NT2/D1 (cell line): Measurements from ENCODE around the gene PPIL6.

Experiments used
- SUZ12 ChIP-seq: IDR thresholded peaks from 2 replicates; pipeline ENCODE4 v1.6.1; 2011; ENCODE audit not compliant: insufficient read length, insufficient read depth; ENCODE audit errors: extremely low read depth
- ZNF274 ChIP-seq: IDR thresholded peaks from 2 replicates; pipeline ENCODE4 v1.6.1; 2011; ENCODE audit warnings: mild to moderate bottlenecking, low read depth, low read length

DNA sequence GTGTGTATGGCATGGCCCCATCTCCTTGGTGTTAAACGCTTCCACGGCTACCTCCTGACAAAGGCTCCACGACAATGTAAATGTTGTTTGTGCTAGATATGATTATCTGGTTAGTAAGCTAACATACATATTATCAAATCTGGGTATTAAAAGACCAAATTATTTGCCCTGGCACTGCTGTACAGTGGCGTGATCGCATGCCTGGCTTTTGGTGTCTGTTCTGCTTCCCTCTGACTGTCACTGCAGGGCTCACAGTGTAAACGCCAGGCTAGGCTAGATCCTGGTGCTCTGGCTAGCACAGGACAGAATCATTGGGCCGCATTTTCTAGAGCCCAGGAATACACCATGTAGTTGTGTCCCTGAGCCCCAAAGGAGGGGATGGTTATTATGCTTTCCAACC is 96.9 kb downstream of the PPIL6 start:
- TF ChIP-seq SUZ12 (no peak), ZNF274 (no peak)
